Measurements from ENCODE around the gene WDR35.

Gene WDR35

DNA sequence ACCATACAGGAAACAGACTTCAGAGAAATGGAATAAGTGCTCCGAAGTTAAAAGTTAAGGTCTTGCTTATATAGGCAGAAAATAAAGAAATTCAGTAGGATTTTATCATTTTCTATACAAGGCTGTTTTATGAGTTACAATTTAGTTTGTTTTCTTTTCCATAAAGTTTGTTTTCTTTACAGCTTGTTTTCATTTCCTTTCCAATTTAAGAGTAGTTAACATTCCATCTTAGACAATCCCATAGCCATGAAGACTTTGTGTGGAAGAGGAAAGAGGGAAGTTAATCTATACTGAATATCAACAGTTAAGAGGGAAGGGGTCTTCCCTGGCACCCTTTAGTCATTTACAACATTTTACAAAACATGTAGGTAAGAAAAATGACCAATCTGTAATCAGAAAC, 114.6 kb downstream of the WDR35 start:
- TF ChIP-seq, protein P1, sequence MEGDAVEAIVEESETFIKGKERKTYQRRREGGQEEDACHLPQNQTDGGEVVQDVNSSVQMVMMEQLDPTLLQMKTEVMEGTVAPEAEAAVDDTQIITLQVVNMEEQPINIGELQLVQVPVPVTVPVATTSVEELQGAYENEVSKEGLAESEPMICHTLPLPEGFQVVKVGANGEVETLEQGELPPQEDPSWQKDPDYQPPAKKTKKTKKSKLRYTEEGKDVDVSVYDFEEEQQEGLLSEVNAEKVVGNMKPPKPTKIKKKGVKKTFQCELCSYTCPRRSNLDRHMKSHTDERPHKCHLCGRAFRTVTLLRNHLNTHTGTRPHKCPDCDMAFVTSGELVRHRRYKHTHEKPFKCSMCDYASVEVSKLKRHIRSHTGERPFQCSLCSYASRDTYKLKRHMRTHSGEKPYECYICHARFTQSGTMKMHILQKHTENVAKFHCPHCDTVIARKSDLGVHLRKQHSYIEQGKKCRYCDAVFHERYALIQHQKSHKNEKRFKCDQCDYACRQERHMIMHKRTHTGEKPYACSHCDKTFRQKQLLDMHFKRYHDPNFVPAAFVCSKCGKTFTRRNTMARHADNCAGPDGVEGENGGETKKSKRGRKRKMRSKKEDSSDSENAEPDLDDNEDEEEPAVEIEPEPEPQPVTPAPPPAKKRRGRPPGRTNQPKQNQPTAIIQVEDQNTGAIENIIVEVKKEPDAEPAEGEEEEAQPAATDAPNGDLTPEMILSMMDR (conservative IDR thresholded peaks at IDR 0.05; ENCODE audit: control insufficient read depth, insufficient read depth, low read depth, low read length): no peak
- no peak for DNase-seq (ENCODE audit: low read depth)
- no peak overlapping the region for H3K4me3 ChIP-seq (ENCODE audit: control insufficient read depth, low read depth, low read length)

DNA sequence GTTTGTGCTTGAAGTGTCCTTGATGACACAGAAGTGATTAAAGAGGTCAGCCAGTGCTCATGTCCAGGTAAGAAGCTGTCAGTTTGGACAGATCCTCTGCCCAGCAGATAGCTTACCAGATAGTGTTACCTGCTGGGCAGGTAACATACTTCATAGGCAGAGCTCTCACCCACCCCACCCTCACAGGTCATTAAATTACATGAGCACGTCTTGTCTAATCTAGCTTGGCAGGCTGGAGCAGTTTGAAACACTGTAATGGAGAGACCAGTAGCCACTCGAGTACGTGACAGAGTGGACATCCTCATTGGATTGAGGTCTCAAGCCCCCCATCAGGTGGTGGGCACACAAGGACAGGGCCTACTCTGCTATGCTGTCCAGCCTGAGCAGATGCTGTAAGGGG, 115.2 kb downstream of the WDR35 start:
- DNase-seq (ENCODE audit: low read depth): no peak
- no peak overlapping the region for H3K4me3 ChIP-seq (ENCODE audit: control insufficient read depth, low read depth, low read length)
- TF ChIP-seq, protein P1 (conservative IDR thresholded peaks at IDR 0.05; ENCODE audit: control insufficient read depth, insufficient read depth, low read depth, low read length): no peak

- no peak for DNase-seq (ENCODE audit: low read depth)
- no peak overlapping the region for H3K4me3 ChIP-seq (ENCODE audit: control insufficient read depth, low read depth, low read length)
- TF ChIP-seq, protein P1 (conservative IDR thresholded peaks at IDR 0.05; ENCODE audit: control insufficient read depth, insufficient read depth, low read depth, low read length): no peak
These were observed 116.9 kb downstream of the WDR35 start for GRCh38 chr2:19873014-19873413.

- DNase-seq (ENCODE audit: low read depth): no peak
- no peak overlapping the region for H3K4me3 ChIP-seq (ENCODE audit: control insufficient read depth, low read depth, low read length)
- TF ChIP-seq, protein P1 (conservative IDR thresholded peaks at IDR 0.05; ENCODE audit: control insufficient read depth, insufficient read depth, low read depth, low read length): no peak
These were observed 117.6 kb downstream of the WDR35 start for GRCh38 chr2:19872302-19872701.

DNA sequence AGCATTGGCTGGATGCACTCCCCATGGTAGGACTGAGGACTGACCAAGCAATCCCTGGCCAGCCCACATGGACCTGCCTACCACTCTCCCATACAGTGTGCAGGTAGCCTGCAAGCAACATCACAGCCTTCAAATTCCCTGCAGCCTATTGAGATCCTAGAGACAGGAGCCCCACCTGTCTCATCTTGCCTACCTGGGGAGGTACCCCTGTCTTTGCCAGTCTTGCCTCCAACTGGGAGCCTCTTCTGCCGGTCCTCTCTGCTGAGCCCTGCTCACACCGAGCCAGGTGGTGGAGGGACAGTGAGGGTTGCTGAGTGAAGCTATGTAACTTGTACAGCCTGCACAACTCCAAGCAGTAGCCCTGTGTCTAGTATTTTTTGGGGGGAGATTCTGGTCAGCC, 118.1 kb downstream of the WDR35 start:
- TF ChIP-seq, protein P1 (conservative IDR thresholded peaks at IDR 0.05; ENCODE audit: control insufficient read depth, insufficient read depth, low read depth, low read length): no peak
- no peak for DNase-seq (ENCODE audit: low read depth)
- H3K4me3 ChIP-seq (ENCODE audit: control insufficient read depth, low read depth, low read length): no peak overlapping the region

GRCh38 chr2:19870792-19871191, 119.1 kb downstream of the WDR35 start:
- no peak overlapping the region for H3K4me3 ChIP-seq (ENCODE audit: control insufficient read depth, low read depth, low read length)
- TF ChIP-seq, protein P1 (conservative IDR thresholded peaks at IDR 0.05; ENCODE audit: control insufficient read depth, insufficient read depth, low read depth, low read length): no peak
- no peak for DNase-seq (ENCODE audit: low read depth)
